Measurements from ENCODE around the gene TRDN.
"Not testable (repeated sequence)": the region's sequence is repeated elsewhere in the genome, so short reads cannot be mapped to it uniquely, and the experiment has no call there.

TRDN gene

GRCh38 chr6:123489589-123489988 is 147.2 kb downstream of the TRDN start:
- ATAC-seq (replicated peaks) (no peak), DNase-seq (no peak)
- Mint-ChIP-seq H3K27me3 (no peaks in the 10 kb centered on the region), H3K36me3 (ENCODE audit: insufficient read depth) (no peaks in the 10 kb centered on the region), H3K4me1 (ENCODE audit: low read depth in 2 of 2) (no peaks in the 10 kb centered on the region), H3K9me3 (peaks cover 4 to 14% of the 10 kb centered on the region in 2 donors), H3K4me3 (no peak overlapping the region), H3K27ac (no peak overlapping the region)

GRCh38 chr6:123480986-123481385 is 155.8 kb downstream of the TRDN start:
- H3K27me3 Mint-ChIP-seq = no peaks in the 10 kb centered on the region
- no peaks in the 10 kb centered on the region for H3K36me3 Mint-ChIP-seq (ENCODE audit: insufficient read depth)
- H3K27ac Mint-ChIP-seq = no peak overlapping the region
- DNase-seq = no peak
- no peaks in the 10 kb centered on the region for H3K9me3 Mint-ChIP-seq
- no peaks in the 10 kb centered on the region for H3K4me1 Mint-ChIP-seq (ENCODE audit: low read depth in 2 of 2)
- ATAC-seq (replicated peaks) = no peak
- H3K4me3 Mint-ChIP-seq = no peak overlapping the region

- H3K4me1 Mint-ChIP-seq (ENCODE audit: low read depth in 2 of 2); H3K27ac Mint-ChIP-seq; DNase-seq; H3K4me3 Mint-ChIP-seq; H3K27me3 Mint-ChIP-seq; H3K36me3 Mint-ChIP-seq (ENCODE audit: insufficient read depth); H3K9me3 Mint-ChIP-seq; ATAC-seq (replicated peaks): not testable (repeated sequence)
Measured at GRCh38 chr6:123472025-123472702, 164.6 kb downstream of the TRDN start.

GRCh38 chr6:123467392-123467791 is 169.4 kb downstream of the TRDN start:
- no peaks in the 10 kb centered on the region for H3K27me3 Mint-ChIP-seq
- no peak overlapping the region for H3K27ac Mint-ChIP-seq
- DNase-seq = no peak
- H3K4me1 Mint-ChIP-seq (ENCODE audit: low read depth in 2 of 2) = no peaks in the 10 kb centered on the region
- H3K4me3 Mint-ChIP-seq = no peak overlapping the region
- peaks cover 2% of the 10 kb centered on the region for H3K36me3 Mint-ChIP-seq (ENCODE audit: insufficient read depth)
- no peak for ATAC-seq (replicated peaks)
- H3K9me3 Mint-ChIP-seq = peaks cover 6 to 10% of the 10 kb centered on the region in 2 donors

GRCh38 chr6:123462152-123462551 is 174.6 kb downstream of the TRDN start:
- Mint-ChIP-seq H3K4me1 (ENCODE audit: low read depth in 2 of 2) (no peaks in the 10 kb centered on the region), H3K27ac (no peak overlapping the region), H3K4me3 (no peak overlapping the region), H3K27me3 (no peaks in the 10 kb centered on the region), H3K36me3 (ENCODE audit: insufficient read depth) (no peaks in the 10 kb centered on the region), H3K9me3 (peaks cover 0 to 1% of the 10 kb centered on the region in 2 donors)
- DNase-seq = no peak
- no peak for ATAC-seq (replicated peaks)

- H3K27me3 Mint-ChIP-seq = no peaks in the 10 kb centered on the region
Measured at GRCh38 chr6:123458218-123458617, 178.5 kb downstream of the TRDN start.

GRCh38 chr6:123456836-123457235 is 179.9 kb downstream of the TRDN start:
- no peaks in the 10 kb centered on the region for H3K27me3 Mint-ChIP-seq
- H3K36me3 Mint-ChIP-seq (ENCODE audit: insufficient read depth) = no peaks in the 10 kb centered on the region
- H3K4me3 Mint-ChIP-seq = no peak overlapping the region
- ATAC-seq (replicated peaks) = no peak
- no peak overlapping the region for H3K27ac Mint-ChIP-seq
- no peaks in the 10 kb centered on the region for H3K4me1 Mint-ChIP-seq (ENCODE audit: low read depth in 2 of 2)
- DNase-seq = no peak
- H3K9me3 Mint-ChIP-seq = peaks cover 3 to 16% of the 10 kb centered on the region in 2 donors

More at GRCh38 chr6:123458218-123458617, 178.5 kb downstream of the TRDN start:
- Mint-ChIP-seq H3K4me3 (no peak overlapping the region), H3K4me1 (ENCODE audit: low read depth in 2 of 2) (no peaks in the 10 kb centered on the region), H3K9me3 (peaks cover 0 to 3% of the 10 kb centered on the region in 2 donors), H3K27ac (no peak overlapping the region), H3K36me3 (ENCODE audit: insufficient read depth) (no peaks in the 10 kb centered on the region)
- ATAC-seq (replicated peaks) (no peak), DNase-seq (no peak)

GRCh38 chr6:123454448-123454847 is 182.3 kb downstream of the TRDN start:
- Mint-ChIP-seq H3K36me3 (ENCODE audit: insufficient read depth) (no peaks in the 10 kb centered on the region), H3K4me3 (no peak overlapping the region), H3K4me1 (ENCODE audit: low read depth in 2 of 2) (no peaks in the 10 kb centered on the region), H3K27me3 (no peaks in the 10 kb centered on the region), H3K9me3 (peaks cover 8 to 34% of the 10 kb centered on the region in 2 donors), H3K27ac (no peak overlapping the region)
- DNase-seq (no peak), ATAC-seq (replicated peaks) (no peak)

- H3K4me3 Mint-ChIP-seq; H3K27me3 Mint-ChIP-seq; H3K4me1 Mint-ChIP-seq (ENCODE audit: low read depth in 2 of 2); DNase-seq; H3K36me3 Mint-ChIP-seq (ENCODE audit: insufficient read depth); ATAC-seq (replicated peaks); H3K27ac Mint-ChIP-seq: not testable (repeated sequence)
- H3K9me3 Mint-ChIP-seq = peaks cover 12 to 45% of the 10 kb centered on the region in 2 donors
Measured at GRCh38 chr6:123453071-123453470, 183.7 kb downstream of the TRDN start.

- Mint-ChIP-seq H3K36me3 (ENCODE audit: insufficient read depth) (no peaks in the 10 kb centered on the region), H3K4me1 (ENCODE audit: low read depth in 2 of 2) (no peaks in the 10 kb centered on the region), H3K27ac (no peak overlapping the region), H3K27me3 (no peaks in the 10 kb centered on the region), H3K4me3 (no peak overlapping the region), H3K9me3 (peaks cover 12 to 44% of the 10 kb centered on the region in 2 donors)
- no peak for DNase-seq
- ATAC-seq (replicated peaks) = no peak
Measured at GRCh38 chr6:123448306-123448884, 188.4 kb downstream of the TRDN start.

- no peak overlapping the region for H3K27ac Mint-ChIP-seq
- peaks cover 12 to 34% of the 10 kb centered on the region in 2 donors for H3K9me3 Mint-ChIP-seq
- H3K36me3 Mint-ChIP-seq (ENCODE audit: insufficient read depth) = no peaks in the 10 kb centered on the region
- ATAC-seq (replicated peaks) (no peak), DNase-seq (no peak)
- H3K4me3 Mint-ChIP-seq = no peak overlapping the region
- H3K27me3 Mint-ChIP-seq = no peaks in the 10 kb centered on the region
- H3K4me1 Mint-ChIP-seq (ENCODE audit: low read depth in 2 of 2) = no peaks in the 10 kb centered on the region
Measured at GRCh38 chr6:123447315-123447937, 189.3 kb downstream of the TRDN start.

GRCh38 chr6:123439371-123439770 is 197.4 kb downstream of the TRDN start:
- Mint-ChIP-seq H3K4me1 (ENCODE audit: low read depth in 2 of 2) (no peaks in the 10 kb centered on the region), H3K4me3 (no peak overlapping the region), H3K27ac (no peak overlapping the region)

GRCh38 chr6:123434186-123434585 is 202.6 kb downstream of the TRDN start:
- H3K4me3 Mint-ChIP-seq = no peak overlapping the region
- no peaks in the 10 kb centered on the region for H3K4me1 Mint-ChIP-seq (ENCODE audit: low read depth in 2 of 2)
- DNase-seq (no peak), ATAC-seq (replicated peaks) (no peak)
- peaks cover 0 to 8% of the 10 kb centered on the region in 2 donors for H3K9me3 Mint-ChIP-seq
- H3K27me3 Mint-ChIP-seq = no peaks in the 10 kb centered on the region
- H3K27ac Mint-ChIP-seq = no peak overlapping the region
- no peaks in the 10 kb centered on the region for H3K36me3 Mint-ChIP-seq (ENCODE audit: insufficient read depth)

More at GRCh38 chr6:123439371-123439770, 197.4 kb downstream of the TRDN start:
- Mint-ChIP-seq H3K27me3 (no peaks in the 10 kb centered on the region), H3K9me3 (peaks cover 0 to 2% of the 10 kb centered on the region in 2 donors), H3K36me3 (ENCODE audit: insufficient read depth) (no peaks in the 10 kb centered on the region)
- ATAC-seq (replicated peaks) (no peak), DNase-seq (no peak)

- DNase-seq (no peak), ATAC-seq (replicated peaks) (no peak)
- no peak overlapping the region for H3K27ac Mint-ChIP-seq
- peaks cover 0 to 8% of the 10 kb centered on the region in 2 donors for H3K9me3 Mint-ChIP-seq
- no peaks in the 10 kb centered on the region for H3K27me3 Mint-ChIP-seq
- H3K4me1 Mint-ChIP-seq (ENCODE audit: low read depth in 2 of 2) = no peaks in the 10 kb centered on the region
- no peaks in the 10 kb centered on the region for H3K36me3 Mint-ChIP-seq (ENCODE audit: insufficient read depth)
- H3K4me3 Mint-ChIP-seq = no peak overlapping the region
Measured at GRCh38 chr6:123430970-123431369, 205.8 kb downstream of the TRDN start.
